ENCODE data around the gene WSB2.

DNA sequence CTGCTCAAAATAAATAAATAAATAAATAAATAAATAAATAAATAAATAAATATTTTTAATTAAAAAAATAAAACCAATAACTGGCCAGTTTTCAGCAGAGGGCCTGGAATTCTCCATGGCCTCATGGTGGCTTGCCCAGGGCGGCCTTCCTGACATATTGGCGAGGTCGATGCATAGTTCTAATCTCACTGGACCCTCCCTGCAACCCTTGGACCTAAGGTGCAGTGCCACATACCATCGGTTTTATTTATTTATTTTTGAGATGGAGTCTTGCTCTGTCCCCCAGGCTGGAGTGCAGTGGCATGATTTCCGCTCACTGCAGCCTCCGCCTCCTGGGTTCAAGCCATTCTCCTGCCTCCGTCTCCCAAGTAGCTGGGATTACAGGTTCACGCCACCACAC lies 46.7 kb upstream of the WSB2 start:
- TF ChIP-seq, protein P1, sequence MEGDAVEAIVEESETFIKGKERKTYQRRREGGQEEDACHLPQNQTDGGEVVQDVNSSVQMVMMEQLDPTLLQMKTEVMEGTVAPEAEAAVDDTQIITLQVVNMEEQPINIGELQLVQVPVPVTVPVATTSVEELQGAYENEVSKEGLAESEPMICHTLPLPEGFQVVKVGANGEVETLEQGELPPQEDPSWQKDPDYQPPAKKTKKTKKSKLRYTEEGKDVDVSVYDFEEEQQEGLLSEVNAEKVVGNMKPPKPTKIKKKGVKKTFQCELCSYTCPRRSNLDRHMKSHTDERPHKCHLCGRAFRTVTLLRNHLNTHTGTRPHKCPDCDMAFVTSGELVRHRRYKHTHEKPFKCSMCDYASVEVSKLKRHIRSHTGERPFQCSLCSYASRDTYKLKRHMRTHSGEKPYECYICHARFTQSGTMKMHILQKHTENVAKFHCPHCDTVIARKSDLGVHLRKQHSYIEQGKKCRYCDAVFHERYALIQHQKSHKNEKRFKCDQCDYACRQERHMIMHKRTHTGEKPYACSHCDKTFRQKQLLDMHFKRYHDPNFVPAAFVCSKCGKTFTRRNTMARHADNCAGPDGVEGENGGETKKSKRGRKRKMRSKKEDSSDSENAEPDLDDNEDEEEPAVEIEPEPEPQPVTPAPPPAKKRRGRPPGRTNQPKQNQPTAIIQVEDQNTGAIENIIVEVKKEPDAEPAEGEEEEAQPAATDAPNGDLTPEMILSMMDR (IDR thresholded peaks at IDR 0.05; ENCODE audit: low read length), result no peak
- TF ChIP-seq EZH2 (IDR thresholded peaks at IDR 0.05; ENCODE audit: borderline replicate concordance, low read length), result no peak
